ENCODE results near the gene DCLK3. TPM values are rescaled to one million over a fixed set of nuclear protein-coding genes. Genes with fewer than 3 reads are reported as not detected.

The DCLK3 gene
- total RNA-seq, 1 donor from 2014 or later: not detected

DNA sequence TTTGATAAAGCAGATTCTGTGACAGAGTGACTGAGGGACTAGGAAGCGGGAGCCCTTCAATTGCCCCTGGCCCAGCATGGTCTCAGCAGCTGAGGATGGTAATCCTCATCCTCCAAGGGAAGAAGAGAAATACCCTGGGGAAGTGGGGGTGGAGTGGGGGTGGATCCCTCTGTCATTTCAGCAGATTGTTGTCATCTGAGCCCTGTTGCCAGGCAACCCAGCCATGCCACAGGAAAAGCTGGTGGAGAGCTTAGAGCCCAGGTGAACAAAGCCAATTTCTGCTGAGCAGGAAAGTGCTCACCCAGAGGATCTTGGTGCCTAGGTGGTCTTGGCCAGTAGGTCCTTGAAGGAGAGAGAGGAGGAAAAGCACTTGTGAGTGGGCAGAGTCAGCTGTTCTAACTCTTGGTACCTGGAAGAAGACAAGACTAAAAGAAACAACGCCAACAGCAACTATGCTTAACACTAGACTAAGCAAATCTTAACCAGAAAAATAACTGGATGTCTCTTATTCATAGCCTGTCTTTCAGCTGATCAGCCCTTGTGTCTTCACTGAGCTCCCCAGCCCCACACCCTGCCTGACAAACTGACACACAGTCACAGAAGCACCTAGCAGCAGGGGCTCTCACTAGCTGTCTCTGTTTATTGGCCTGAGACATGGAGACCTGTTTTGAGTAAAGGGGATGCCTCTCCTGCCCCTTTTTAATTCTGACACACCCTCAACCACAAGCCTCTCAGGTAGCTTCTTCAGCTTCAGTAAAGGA lies 40.1 kb upstream of the DCLK3 start:
- H3K36me3 Mint-ChIP-seq (ENCODE audit: low read depth, unreplicated experiment): no peaks in the 10 kb centered on the region
- H3K27ac Mint-ChIP-seq (ENCODE audit: unreplicated experiment): peak overlapping the region; percentile 62
- peak; percentile 28 for DNase-seq (ENCODE audit: low spot score)
- H3K4me3 Mint-ChIP-seq (ENCODE audit: unreplicated experiment): no peak overlapping the region
- TF ChIP-seq, protein P1, sequence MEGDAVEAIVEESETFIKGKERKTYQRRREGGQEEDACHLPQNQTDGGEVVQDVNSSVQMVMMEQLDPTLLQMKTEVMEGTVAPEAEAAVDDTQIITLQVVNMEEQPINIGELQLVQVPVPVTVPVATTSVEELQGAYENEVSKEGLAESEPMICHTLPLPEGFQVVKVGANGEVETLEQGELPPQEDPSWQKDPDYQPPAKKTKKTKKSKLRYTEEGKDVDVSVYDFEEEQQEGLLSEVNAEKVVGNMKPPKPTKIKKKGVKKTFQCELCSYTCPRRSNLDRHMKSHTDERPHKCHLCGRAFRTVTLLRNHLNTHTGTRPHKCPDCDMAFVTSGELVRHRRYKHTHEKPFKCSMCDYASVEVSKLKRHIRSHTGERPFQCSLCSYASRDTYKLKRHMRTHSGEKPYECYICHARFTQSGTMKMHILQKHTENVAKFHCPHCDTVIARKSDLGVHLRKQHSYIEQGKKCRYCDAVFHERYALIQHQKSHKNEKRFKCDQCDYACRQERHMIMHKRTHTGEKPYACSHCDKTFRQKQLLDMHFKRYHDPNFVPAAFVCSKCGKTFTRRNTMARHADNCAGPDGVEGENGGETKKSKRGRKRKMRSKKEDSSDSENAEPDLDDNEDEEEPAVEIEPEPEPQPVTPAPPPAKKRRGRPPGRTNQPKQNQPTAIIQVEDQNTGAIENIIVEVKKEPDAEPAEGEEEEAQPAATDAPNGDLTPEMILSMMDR (IDR thresholded peaks at IDR 0.05; ENCODE audit: unreplicated experiment): no peak
- no peaks in the 10 kb centered on the region for H3K27me3 Mint-ChIP-seq (ENCODE audit: unreplicated experiment)
- peaks cover 19% of the 10 kb centered on the region for H3K4me1 Mint-ChIP-seq (ENCODE audit: unreplicated experiment)
- H3K9me3 Mint-ChIP-seq (ENCODE audit: unreplicated experiment): no peaks in the 10 kb centered on the region

DNA sequence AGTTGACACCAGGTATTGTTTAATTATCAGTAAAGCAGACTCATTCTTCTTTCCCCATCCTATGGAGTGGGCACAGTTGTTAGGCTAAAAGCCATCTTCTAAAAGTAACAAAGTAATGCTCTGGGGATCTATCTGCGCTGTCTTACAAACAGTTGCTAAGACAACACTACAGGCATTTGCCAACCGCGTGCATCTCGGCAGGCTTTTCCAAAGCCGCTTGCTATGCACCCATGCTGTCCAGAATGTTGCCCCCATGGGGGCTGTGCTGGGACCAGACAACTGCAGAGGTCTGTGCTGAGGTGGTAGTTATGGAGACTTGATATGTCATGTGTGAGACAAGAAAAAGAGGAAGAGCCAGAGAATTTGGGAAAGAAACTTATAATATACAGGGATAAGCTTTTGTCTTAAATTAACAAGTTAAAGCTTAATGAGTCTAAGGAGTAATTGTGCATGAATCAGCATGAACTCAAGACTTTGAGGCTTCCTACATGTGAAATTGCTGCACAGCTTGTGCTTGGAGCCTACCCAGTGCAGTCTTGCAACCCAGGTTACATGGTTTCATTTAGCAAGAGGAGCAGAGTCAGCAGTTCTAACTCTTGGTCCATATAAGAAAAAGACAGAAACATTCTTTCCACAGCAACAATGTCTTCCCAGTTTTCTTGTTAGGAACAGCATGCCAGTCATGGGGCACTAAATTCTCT lies 38.9 kb upstream of the DCLK3 start:
- Mint-ChIP-seq H3K4me3 (ENCODE audit: unreplicated experiment) (no peak overlapping the region), H3K27ac (ENCODE audit: unreplicated experiment) (no peak overlapping the region), H3K9me3 (ENCODE audit: unreplicated experiment) (no peaks in the 10 kb centered on the region), H3K36me3 (ENCODE audit: low read depth, unreplicated experiment) (no peaks in the 10 kb centered on the region), H3K27me3 (ENCODE audit: unreplicated experiment) (no peaks in the 10 kb centered on the region), H3K4me1 (ENCODE audit: unreplicated experiment) (peaks cover 12% of the 10 kb centered on the region)
- TF ChIP-seq, protein P1 (IDR thresholded peaks at IDR 0.05; ENCODE audit: unreplicated experiment): no peak
- DNase-seq (ENCODE audit: low spot score): no peak

DNA sequence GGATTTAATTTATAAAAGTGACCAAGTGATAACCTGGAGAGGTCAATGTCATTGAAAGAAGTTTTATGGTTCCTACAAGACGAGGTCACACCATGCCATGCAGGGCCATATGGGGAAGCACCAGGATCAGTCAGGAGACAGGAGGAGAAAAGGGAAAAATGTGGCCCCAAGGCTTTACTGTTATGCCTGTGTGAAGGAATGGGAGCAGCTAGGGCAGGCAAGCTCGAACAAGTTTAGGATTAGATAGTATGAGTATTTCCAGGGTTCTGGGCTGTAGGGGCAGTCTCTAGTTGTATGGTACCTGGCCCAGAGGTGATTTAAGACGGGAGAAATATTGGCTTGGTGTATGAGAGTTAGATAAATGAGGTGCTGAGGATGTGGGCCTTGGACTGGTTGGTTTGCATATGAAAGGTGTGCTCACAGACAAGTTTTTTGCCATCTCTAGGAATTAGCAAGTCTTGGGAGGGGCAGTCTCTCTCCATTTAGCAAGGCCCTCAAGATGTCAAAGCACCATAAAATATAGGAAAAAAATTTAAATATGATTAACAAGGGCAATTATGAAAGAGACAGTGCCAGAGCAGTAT lies 36.3 kb upstream of the DCLK3 start:
- TF ChIP-seq, protein P1 (IDR thresholded peaks at IDR 0.05; ENCODE audit: unreplicated experiment): no peak
- Mint-ChIP-seq H3K36me3 (ENCODE audit: low read depth, unreplicated experiment) (no peaks in the 10 kb centered on the region), H3K4me1 (ENCODE audit: unreplicated experiment) (no peaks in the 10 kb centered on the region), H3K9me3 (ENCODE audit: unreplicated experiment) (no peaks in the 10 kb centered on the region), H3K4me3 (ENCODE audit: unreplicated experiment) (no peak overlapping the region), H3K27me3 (ENCODE audit: unreplicated experiment) (no peaks in the 10 kb centered on the region), H3K27ac (ENCODE audit: unreplicated experiment) (peak overlapping the region; percentile 34)
- DNase-seq (ENCODE audit: low spot score): no peak

DNA sequence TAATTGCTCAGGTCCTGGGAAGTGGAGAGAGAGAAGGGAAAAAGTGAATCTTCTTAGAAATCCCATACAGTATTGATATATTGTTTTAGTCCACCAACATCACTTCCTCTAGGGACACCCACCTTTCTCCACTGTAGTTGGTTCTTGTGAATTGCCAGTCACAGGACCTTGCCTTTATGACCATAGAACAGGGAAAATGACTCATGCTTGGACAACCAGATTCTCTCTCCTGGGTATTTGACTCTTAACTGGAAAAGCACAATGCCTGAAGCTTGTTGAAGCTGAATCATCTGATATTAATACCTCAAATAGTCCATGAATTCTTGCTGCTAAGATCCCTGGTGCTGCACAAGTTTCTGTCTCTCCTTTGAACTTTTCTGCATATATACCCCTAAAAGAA lies 32.5 kb upstream of the DCLK3 start:
- DNase-seq (ENCODE audit: low spot score): no peak
- H3K36me3 Mint-ChIP-seq (ENCODE audit: low read depth, unreplicated experiment): no peaks in the 10 kb centered on the region
- H3K4me1 Mint-ChIP-seq (ENCODE audit: unreplicated experiment): no peaks in the 10 kb centered on the region
- no peak overlapping the region for H3K4me3 Mint-ChIP-seq (ENCODE audit: unreplicated experiment)
- H3K27ac Mint-ChIP-seq (ENCODE audit: unreplicated experiment): no peak overlapping the region
- TF ChIP-seq, protein P1 (IDR thresholded peaks at IDR 0.05; ENCODE audit: unreplicated experiment): no peak
- H3K9me3 Mint-ChIP-seq (ENCODE audit: unreplicated experiment): no peaks in the 10 kb centered on the region
- H3K27me3 Mint-ChIP-seq (ENCODE audit: unreplicated experiment): peaks cover 3% of the 10 kb centered on the region

DNA sequence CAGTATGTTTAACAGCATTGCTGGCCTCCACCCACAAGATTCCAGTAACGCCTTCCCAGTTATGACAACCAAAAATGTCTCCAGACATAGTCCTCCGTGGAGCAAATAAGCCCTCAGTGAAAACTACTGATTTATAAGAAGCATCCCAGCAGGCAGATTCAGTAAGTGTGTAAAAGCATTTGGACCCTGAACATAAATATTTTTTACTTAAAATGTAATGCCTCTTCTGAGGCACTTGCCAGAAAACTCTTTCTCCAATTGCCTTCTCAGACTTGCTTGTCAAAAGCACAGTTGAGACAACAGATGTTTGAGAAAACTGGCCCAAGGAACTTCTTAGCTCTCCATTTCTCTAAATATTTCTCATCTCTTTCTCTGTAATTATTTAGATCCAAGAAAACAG lies 31.8 kb upstream of the DCLK3 start:
- Mint-ChIP-seq H3K27ac (ENCODE audit: unreplicated experiment) (no peak overlapping the region), H3K36me3 (ENCODE audit: low read depth, unreplicated experiment) (no peaks in the 10 kb centered on the region), H3K27me3 (ENCODE audit: unreplicated experiment) (peaks cover 3% of the 10 kb centered on the region), H3K9me3 (ENCODE audit: unreplicated experiment) (no peaks in the 10 kb centered on the region), H3K4me3 (ENCODE audit: unreplicated experiment) (no peak overlapping the region), H3K4me1 (ENCODE audit: unreplicated experiment) (peaks cover 4% of the 10 kb centered on the region)
- DNase-seq (ENCODE audit: low spot score): no peak
- TF ChIP-seq, protein P1 (IDR thresholded peaks at IDR 0.05; ENCODE audit: unreplicated experiment): no peak

Measured in endothelial cell (in vitro differentiated cells).